ENCODE results near the gene DRG2. TPM values are rescaled to one million over a fixed set of nuclear protein-coding genes. Genes with fewer than 3 reads are reported as not detected.
A peak's percentile ranks its signal among the peaks of the same experiment; 100 is the strongest.

The DRG2 gene
- total RNA-seq, 6 experiments from 2014 or later = 10.4 to 28.8 (median 17.3) TPM

DNA sequence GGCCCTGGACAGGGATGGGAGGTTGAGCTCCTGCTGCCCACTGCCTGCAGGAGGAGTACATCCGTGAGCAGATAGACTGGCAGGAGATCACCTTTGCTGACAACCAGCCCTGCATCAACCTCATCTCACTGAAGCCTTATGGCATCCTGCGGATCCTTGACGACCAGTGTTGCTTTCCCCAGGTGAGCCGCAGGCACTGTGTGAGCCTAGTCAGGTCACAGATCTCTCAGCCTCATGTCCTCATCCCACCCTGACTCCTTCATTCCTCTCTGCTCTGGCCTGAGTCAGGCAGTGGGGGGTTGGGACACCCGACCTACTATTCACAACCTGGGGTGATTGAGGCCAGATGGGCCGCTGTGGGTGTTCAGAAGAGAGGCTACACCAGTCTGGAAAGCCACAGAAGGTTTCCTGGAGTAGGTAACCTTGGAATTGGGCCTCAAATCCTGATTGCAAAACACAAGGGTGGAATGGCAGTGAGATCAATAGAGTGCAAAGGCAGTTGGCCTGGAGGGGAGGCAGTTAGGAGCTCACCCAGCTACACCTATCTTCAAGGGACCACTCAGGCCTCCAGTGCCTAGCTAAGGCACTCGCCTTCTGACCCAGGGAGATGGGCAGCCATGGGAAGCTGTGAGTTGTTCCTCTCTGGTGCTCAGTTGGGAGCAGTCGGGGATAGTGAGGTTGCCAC, 50.5 kb downstream of the DRG2 start:
- WGBS (ENCODE audit: insufficient coverage, low coverage, low lambda C conversion rate, missing lambda C conversion rate) = no CpG with 5 or more reads among the region's 8 CpGs
- H3K36me3 ChIP-seq = no peaks in the 10 kb centered on the region
- TF ChIP-seq, protein P1, sequence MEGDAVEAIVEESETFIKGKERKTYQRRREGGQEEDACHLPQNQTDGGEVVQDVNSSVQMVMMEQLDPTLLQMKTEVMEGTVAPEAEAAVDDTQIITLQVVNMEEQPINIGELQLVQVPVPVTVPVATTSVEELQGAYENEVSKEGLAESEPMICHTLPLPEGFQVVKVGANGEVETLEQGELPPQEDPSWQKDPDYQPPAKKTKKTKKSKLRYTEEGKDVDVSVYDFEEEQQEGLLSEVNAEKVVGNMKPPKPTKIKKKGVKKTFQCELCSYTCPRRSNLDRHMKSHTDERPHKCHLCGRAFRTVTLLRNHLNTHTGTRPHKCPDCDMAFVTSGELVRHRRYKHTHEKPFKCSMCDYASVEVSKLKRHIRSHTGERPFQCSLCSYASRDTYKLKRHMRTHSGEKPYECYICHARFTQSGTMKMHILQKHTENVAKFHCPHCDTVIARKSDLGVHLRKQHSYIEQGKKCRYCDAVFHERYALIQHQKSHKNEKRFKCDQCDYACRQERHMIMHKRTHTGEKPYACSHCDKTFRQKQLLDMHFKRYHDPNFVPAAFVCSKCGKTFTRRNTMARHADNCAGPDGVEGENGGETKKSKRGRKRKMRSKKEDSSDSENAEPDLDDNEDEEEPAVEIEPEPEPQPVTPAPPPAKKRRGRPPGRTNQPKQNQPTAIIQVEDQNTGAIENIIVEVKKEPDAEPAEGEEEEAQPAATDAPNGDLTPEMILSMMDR (IDR thresholded peaks at IDR 0.05) = no peak
- no peak for TF ChIP-seq POLR2A (IDR thresholded peaks at IDR 0.05)
- ATAC-seq = peak; percentile 60 to 81 (median 70)
- peak in 2 of 3 donors; percentile 56 to 85 for DNase-seq
- no peaks in the 10 kb centered on the region for H3K9me3 ChIP-seq
- H3K27me3 ChIP-seq = no peaks in the 10 kb centered on the region
- intact Hi-C loops (cut with DNase I) = no loop called here
- peak overlapping the region; percentile 43 to 90 (median 81) for H3K27ac ChIP-seq
- H3K4me1 ChIP-seq = peaks cover 0 to 43% (median 20%) of the 10 kb centered on the region in 4 donors
- H3K4me3 ChIP-seq = no peak overlapping the region

GRCh38 chr17:18139092-18139491, 51.3 kb downstream of the DRG2 start:
- intact Hi-C loops (cut with DNase I) = no loop called here

GRCh38 chr17:18139498-18139897, 51.8 kb downstream of the DRG2 start:
- TF ChIP-seq, protein P1 (IDR thresholded peaks at IDR 0.05) = no peak
- no peak for TF ChIP-seq POLR2A (IDR thresholded peaks at IDR 0.05)

More at GRCh38 chr17:18139092-18139491, 51.3 kb downstream of the DRG2 start:
- Histone ChIP-seq H3K27ac (peak overlapping the region; percentile 43 to 90 (median 81)), H3K36me3 (no peaks in the 10 kb centered on the region), H3K4me1 (peaks cover 0 to 43% (median 20%) of the 10 kb centered on the region in 4 donors), H3K27me3 (no peaks in the 10 kb centered on the region), H3K4me3 (no peak overlapping the region), H3K9me3 (no peaks in the 10 kb centered on the region)
- WGBS (ENCODE audit: insufficient coverage, low coverage, low lambda C conversion rate, missing lambda C conversion rate) = 100% methylated on average over 1 of the region's 2 CpGs
- no peak for DNase-seq
- ATAC-seq = no peak
- TF ChIP-seq, protein P1 (IDR thresholded peaks at IDR 0.05) = no peak
- TF ChIP-seq POLR2A (IDR thresholded peaks at IDR 0.05) = no peak

GRCh38 chr17:18139949-18140348, 52.2 kb downstream of the DRG2 start:
- ATAC-seq (peak; percentile 32 to 69 (median 55)), DNase-seq (peak in 2 of 3 donors; percentile 74 to 78)
- peak overlapping the region in 1 of 3 donors; percentile 90 for H3K27ac ChIP-seq
- intact Hi-C loops (cut with DNase I) = no loop called here
- 32% methylated on average over 3 of the region's 3 CpGs for WGBS (ENCODE audit: insufficient coverage, low coverage, low lambda C conversion rate, missing lambda C conversion rate)
- no peak overlapping the region for H3K4me3 ChIP-seq
- TF ChIP-seq, protein P1 (IDR thresholded peaks at IDR 0.05) = peak in 3 of 4 donors; percentile 13 to 35 (median 17)
- TF ChIP-seq POLR2A (IDR thresholded peaks at IDR 0.05) = no peak
- no peaks in the 10 kb centered on the region for H3K36me3 ChIP-seq
- H3K27me3 ChIP-seq = no peaks in the 10 kb centered on the region
- no peaks in the 10 kb centered on the region for H3K9me3 ChIP-seq
- H3K4me1 ChIP-seq = peaks cover 0 to 45% (median 20%) of the 10 kb centered on the region in 4 donors

More at GRCh38 chr17:18139498-18139897, 51.8 kb downstream of the DRG2 start:
- DNase-seq (peak in 2 of 3 donors; percentile 92 to 98), ATAC-seq (peak; percentile 1 to 82 (median 72))
- Histone ChIP-seq H3K9me3 (no peaks in the 10 kb centered on the region), H3K27me3 (no peaks in the 10 kb centered on the region), H3K4me3 (no peak overlapping the region), H3K4me1 (peaks cover 0 to 43% (median 20%) of the 10 kb centered on the region in 4 donors), H3K27ac (peak overlapping the region in 2 of 3 donors; percentile 81 to 90), H3K36me3 (no peaks in the 10 kb centered on the region)
- intact Hi-C loops (cut with DNase I) = no loop called here
- WGBS (ENCODE audit: insufficient coverage, low coverage, low lambda C conversion rate, missing lambda C conversion rate) = 40% methylated on average over 1 of the region's 14 CpGs
